Measurements from ENCODE around the gene SAMD11. TPM values are rescaled to one million over a fixed set of nuclear protein-coding genes. Genes with fewer than 3 reads are reported as not detected.

SAMD11 gene
- total and polyA plus RNA-seq, 2 experiments from 2014 or later, result 32.2 to 146 TPM

DNA sequence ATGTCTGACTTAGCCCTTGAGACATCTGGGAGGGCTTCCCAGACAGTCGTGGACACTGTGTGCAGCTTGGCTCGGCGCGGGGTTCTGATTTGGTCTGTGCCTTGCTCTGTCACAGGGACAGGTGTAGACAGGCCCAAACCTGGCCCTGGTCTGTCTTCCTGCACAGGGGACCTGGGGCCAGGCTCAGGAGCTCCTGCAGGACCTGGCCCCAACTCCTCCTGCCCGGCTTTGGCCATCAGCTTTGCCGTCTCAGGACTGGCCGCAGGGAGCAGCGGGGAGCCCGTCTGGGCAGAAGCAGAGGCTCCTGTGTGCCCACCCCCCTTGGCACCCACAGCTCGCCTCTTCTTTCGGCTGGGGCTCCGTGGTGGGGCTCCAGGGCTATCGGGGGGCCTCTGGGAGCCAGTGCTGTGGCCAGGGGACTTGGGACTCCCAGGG lies 56.4 kb downstream of the SAMD11 start:
- H3K27ac ChIP-seq, result no peak overlapping the region
- peaks cover 3% of the 10 kb centered on the region for H3K4me1 ChIP-seq (ENCODE audit: low read depth)
- no peak for DNase-seq (ENCODE audit: low read depth in 1 of 2, low spot score in 1 of 2)
- H3K36me3 ChIP-seq, result no peaks in the 10 kb centered on the region
- TF ChIP-seq, protein P1, sequence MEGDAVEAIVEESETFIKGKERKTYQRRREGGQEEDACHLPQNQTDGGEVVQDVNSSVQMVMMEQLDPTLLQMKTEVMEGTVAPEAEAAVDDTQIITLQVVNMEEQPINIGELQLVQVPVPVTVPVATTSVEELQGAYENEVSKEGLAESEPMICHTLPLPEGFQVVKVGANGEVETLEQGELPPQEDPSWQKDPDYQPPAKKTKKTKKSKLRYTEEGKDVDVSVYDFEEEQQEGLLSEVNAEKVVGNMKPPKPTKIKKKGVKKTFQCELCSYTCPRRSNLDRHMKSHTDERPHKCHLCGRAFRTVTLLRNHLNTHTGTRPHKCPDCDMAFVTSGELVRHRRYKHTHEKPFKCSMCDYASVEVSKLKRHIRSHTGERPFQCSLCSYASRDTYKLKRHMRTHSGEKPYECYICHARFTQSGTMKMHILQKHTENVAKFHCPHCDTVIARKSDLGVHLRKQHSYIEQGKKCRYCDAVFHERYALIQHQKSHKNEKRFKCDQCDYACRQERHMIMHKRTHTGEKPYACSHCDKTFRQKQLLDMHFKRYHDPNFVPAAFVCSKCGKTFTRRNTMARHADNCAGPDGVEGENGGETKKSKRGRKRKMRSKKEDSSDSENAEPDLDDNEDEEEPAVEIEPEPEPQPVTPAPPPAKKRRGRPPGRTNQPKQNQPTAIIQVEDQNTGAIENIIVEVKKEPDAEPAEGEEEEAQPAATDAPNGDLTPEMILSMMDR (IDR thresholded peaks at IDR 0.05; ENCODE audit: low read depth, low read length), result no peak
- peaks cover 28% of the 10 kb centered on the region for H3K27me3 ChIP-seq
- no peak overlapping the region for H3K4me3 ChIP-seq
- no peaks in the 10 kb centered on the region for H3K9me3 ChIP-seq (ENCODE audit: low read depth)

DNA sequence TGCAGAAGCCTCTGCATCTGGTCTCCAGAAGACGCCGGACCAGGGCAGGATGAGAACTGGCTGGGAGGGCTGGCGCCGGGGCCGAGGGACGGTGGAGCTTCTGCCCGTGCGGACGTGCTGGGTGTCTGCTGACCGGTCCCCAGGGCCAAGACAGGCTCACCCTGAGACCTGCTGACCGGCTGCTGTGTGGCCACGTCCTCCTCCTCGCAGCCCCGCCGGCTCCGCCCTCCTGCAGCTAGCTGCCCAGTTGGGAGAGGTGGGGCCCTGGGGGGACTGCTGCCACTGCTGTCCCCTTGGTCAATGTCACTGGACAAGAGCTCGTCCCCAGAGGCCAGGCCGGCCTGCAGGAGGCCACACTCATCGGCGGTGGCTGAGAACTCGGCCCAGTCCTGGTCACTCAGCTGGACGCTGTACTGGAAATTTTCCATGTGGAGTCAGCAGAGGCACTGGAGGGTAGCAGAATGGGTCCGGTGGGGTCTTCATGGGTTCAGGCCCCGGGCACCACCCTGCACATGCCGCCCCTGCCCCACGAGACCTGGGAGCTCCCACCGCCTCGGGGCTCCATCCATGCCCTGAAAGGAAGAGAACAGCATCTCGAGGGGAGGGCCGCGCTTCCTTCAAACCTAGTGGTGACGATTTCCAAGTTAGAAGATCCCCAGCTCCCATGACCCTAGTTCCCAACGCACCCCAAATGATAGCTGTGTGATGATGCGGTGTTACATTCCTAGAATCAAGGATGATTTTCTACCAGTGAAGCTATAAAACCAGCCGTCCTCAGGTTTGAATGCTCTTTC lies 57.1 kb downstream of the SAMD11 start:
- TF ChIP-seq, protein P1 (IDR thresholded peaks at IDR 0.05; ENCODE audit: low read depth, low read length), result no peak
- DNase-seq (ENCODE audit: low read depth in 1 of 2, low spot score in 1 of 2), result no peak
- Histone ChIP-seq H3K9me3 (ENCODE audit: low read depth) (no peaks in the 10 kb centered on the region), H3K36me3 (no peaks in the 10 kb centered on the region), H3K27ac (no peak overlapping the region), H3K4me3 (no peak overlapping the region), H3K27me3 (peaks cover 28% of the 10 kb centered on the region), H3K4me1 (ENCODE audit: low read depth) (peaks cover 3% of the 10 kb centered on the region)

DNA sequence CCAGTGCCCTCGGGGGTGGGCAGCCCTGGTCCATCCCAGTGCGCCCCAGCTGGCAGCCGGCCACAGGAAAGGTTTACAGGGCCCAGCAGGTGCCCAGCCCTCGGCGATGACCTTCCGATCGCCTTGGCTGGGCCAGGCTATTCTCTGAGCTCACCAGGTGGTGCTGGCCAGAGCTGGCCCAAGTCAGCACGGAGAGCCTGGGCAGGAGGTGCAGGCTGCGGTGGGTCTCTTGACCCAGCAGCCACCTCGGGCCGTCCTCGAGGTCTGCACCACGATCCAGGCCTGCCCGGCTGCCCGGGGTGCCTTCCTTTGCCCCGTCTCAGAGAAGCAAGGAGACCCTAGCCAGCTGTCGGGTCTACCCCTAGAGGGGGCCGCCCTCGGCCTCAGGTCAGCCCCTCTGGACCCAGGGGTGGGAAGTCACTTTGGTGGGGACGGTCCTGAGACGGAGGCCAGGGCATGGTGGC lies 57.8 kb downstream of the SAMD11 start:
- no peak for DNase-seq (ENCODE audit: low read depth in 1 of 2, low spot score in 1 of 2)

DNA sequence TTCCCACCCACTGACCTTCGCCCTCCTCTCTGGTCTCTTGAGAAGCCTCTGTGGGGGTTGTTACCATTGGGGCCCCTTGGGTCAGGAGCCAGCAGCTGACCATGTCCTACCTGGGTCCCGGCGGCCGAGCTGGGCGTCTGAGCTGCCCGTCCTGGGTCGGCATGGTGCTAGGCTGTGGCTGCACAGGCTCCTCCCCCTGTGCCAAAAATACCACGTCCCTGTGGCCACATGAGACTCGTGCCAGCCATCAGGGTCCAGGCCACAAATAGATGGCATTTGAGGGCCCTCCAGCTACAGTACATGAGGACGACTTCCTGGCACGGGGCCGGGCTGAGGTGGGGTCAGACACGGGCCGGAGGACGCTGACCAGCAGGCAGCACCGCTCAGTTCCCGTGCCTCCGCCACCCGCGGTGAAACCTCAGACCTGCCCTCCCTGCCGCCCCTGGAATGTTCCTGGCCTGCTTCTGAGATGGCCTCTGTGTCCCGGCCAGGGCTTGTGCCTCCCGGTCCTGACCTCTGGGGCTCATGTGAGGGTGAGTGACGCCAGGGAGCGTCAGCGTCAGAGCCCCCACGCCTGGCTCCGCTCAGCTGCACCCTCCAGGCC lies 58.3 kb downstream of the SAMD11 start, which contains the start of gene PERM1:
Gene PERM1 (minus strand): TSS at position 139 of the 604 bp plus-strand sequence. CDS start 1,064 bp downstream, outside the sequence.
- no peak within 1 kb of the TSS for H3K27ac ChIP-seq

More for the DNA sequence above, 57.8 kb downstream of the SAMD11 start:
- TF ChIP-seq, protein P1 (IDR thresholded peaks at IDR 0.05; ENCODE audit: low read depth, low read length), result no peak
- no peaks in the 10 kb centered on the region for H3K36me3 ChIP-seq
- H3K4me1 ChIP-seq (ENCODE audit: low read depth), result peaks cover 3% of the 10 kb centered on the region
- no peaks in the 10 kb centered on the region for H3K9me3 ChIP-seq (ENCODE audit: low read depth)
- no peak overlapping the region for H3K27ac ChIP-seq
- H3K4me3 ChIP-seq, result no peak overlapping the region
- peaks cover 35% of the 10 kb centered on the region for H3K27me3 ChIP-seq

DNA sequence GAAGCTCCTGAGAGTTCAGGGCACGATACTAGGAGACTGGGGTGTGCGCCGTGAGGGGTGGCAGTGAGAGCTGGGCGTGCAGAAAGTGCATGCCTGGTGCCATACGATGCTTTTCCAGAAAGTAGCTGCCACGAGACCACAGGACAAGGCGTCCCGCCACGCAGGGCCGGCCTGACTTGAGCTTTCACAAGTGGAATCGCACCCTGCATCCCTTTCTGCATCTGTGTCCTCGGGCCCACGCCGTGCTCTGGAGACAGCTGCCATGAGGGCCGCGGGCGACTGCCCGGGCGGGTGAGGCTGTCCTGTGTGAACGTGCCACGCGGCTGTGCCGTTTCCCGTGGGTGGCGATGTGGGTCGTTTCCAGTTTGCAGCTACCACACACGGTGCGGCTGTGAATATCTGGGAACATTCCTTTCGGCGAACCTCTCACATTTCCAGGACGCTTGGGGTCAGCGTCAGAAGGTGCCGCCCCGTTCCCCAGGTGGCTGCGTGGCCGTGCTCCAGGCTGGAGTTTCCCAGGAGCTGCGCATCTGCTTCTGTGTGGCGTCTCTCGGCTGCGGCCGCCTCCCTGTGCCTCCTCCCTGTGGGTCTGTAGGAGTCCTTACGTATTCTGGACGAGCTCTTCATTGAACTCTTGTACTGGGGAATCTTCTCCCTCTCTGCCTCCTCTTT lies 59.2 kb downstream of the SAMD11 start:
- H3K4me1 ChIP-seq (ENCODE audit: low read depth), result peaks cover 3% of the 10 kb centered on the region
- DNase-seq (ENCODE audit: low read depth in 1 of 2, low spot score in 1 of 2), result no peak
- TF ChIP-seq, protein P1 (IDR thresholded peaks at IDR 0.05; ENCODE audit: low read depth, low read length), result no peak
- H3K9me3 ChIP-seq (ENCODE audit: low read depth), result no peaks in the 10 kb centered on the region
- peaks cover 42% of the 10 kb centered on the region for H3K27me3 ChIP-seq
- H3K4me3 ChIP-seq, result no peak overlapping the region
- no peaks in the 10 kb centered on the region for H3K36me3 ChIP-seq
- H3K27ac ChIP-seq, result no peak overlapping the region

More for the DNA sequence above, 58.3 kb downstream of the SAMD11 start, which contains the start of gene PERM1:
- TF ChIP-seq, protein P1 (IDR thresholded peaks at IDR 0.05; ENCODE audit: low read depth, low read length), result no peak
- H3K4me3 ChIP-seq, result no peak within 1 kb of the TSS
- peaks cover 3% of the 10 kb centered on the region for H3K4me1 ChIP-seq (ENCODE audit: low read depth)
- DNase-seq (ENCODE audit: low read depth in 1 of 2, low spot score in 1 of 2), result no peak
- peaks cover 40% of the 10 kb centered on the region for H3K27me3 ChIP-seq
- H3K9me3 ChIP-seq (ENCODE audit: low read depth), result no peaks in the 10 kb centered on the region
- H3K36me3 ChIP-seq, result no peaks in the 10 kb centered on the region
